Coronary artery (tissue), 2 donors: ENCODE results near the gene SRRM4.

Experiments
- DNase-seq: peaks from one replicate; pipeline ENCODE4 v3.0.0-alpha.2; 2017; ENCODE audit warnings: low spot score
- H3K27ac ChIP-seq, 2 donors: fragments of 200-600 bp; sonication (generic); one replicate each; pipeline ENCODE4 v1.5.1; 2016 to 2019
- H3K4me3 ChIP-seq: fragments of 200-600 bp; sonication (generic); 2 replicates; pipeline ENCODE4 v1.5.1; 2016; ENCODE audit warnings: mild to moderate bottlenecking, moderate library complexity
- CTCF ChIP-seq: fragments of 200-600 bp; sonication (generic); IDR thresholded peaks from one replicate; pipeline ENCODE4 v1.5.1; 2019; ENCODE audit warnings: antibody characterized with exemption

SRRM4 gene

GRCh38 chr12:119149270-119149669 lies 167.9 kb downstream of the SRRM4 start:
- H3K27ac ChIP-seq: peak overlapping the region in 1 of 2 donors; percentile 64
- DNase-seq: no peak
- no peak overlapping the region for H3K4me3 ChIP-seq
- no peak for TF ChIP-seq CTCF

- no peak for TF ChIP-seq CTCF
- H3K27ac ChIP-seq: no peak overlapping the region
- no peak for DNase-seq
- H3K4me3 ChIP-seq: no peak overlapping the region
Observed at GRCh38 chr12:119151445-119152026, 170.2 kb downstream of the SRRM4 start.

GRCh38 chr12:119153477-119154434 lies 172.4 kb downstream of the SRRM4 start:
- H3K4me3 ChIP-seq: no peak overlapping the region
- no peak for DNase-seq
- no peak for TF ChIP-seq CTCF
- H3K27ac ChIP-seq: no peak overlapping the region

GRCh38 chr12:119154435-119154818 lies 173.1 kb downstream of the SRRM4 start:
- no peak overlapping the region for H3K4me3 ChIP-seq
- no peak for DNase-seq
- TF ChIP-seq CTCF: no peak
- no peak overlapping the region for H3K27ac ChIP-seq

GRCh38 chr12:119156401-119157044 lies 175.2 kb downstream of the SRRM4 start:
- DNase-seq: no peak

GRCh38 chr12:119157528-119157927 lies 176.2 kb downstream of the SRRM4 start:
- Histone ChIP-seq H3K27ac (peak overlapping the region; percentile 86 to 95), H3K4me3 (peak overlapping the region; percentile 58)
- DNase-seq: peak; percentile 78
- no peak for TF ChIP-seq CTCF

More at GRCh38 chr12:119156401-119157044, 175.2 kb downstream of the SRRM4 start:
- no peak for TF ChIP-seq CTCF
- Histone ChIP-seq H3K27ac (peak overlapping the region; percentile 86 to 95), H3K4me3 (peak overlapping the region; percentile 59)
